HCT116 (cell line): Measurements from ENCODE around the gene CCN5. TPM values are rescaled to one million over a fixed set of nuclear protein-coding genes. Genes with fewer than 3 reads are reported as not detected.

Source experiments
- ATAC-seq: fragments of 200-7000 bp; cut with Tn5 transposase; 2 replicates; pipeline ENCODE4 v1.9.1; 2020; ENCODE audit warnings: mild to moderate bottlenecking, moderate library complexity
- BruUV-seq: library from RNA; stranded (reverse); fragments of 400-500 nt; replicated peaks from 2 replicates; lab custom pipeline; 2021; lab: Mats Ljungman, UMichigan
- CTCF ChIA-PET: fragments of 300-600 bp; sonication (Branson Sonifier 250); formaldehyde crosslinking; loops from one replicate; lab custom pipeline; 2021; ENCODE audit warnings: antibody characterized with exemption; lab: Charles Lee
- POLR2A ChIA-PET: fragments of 300-600, 350-600 bp; sonication (Branson Sonifier 250); formaldehyde crosslinking; loops from one replicate; lab custom pipeline; 2021; ENCODE audit warnings: antibody characterized with exemption; lab: Charles Lee
- RAD21 ChIA-PET, 2 experiments: fragments of 300-600 bp; sonication (Branson Sonifier 250); formaldehyde crosslinking; loops; one replicate each; lab custom pipeline; 2023; ENCODE audit warnings: low total read pairs in 2 of 2; ENCODE audit not compliant: uncharacterized antibody in 2 of 2, unreplicated experiment in 2 of 2, low non-redundant PET in 1 of 2; lab: Charles Lee
- DNase-seq: peaks from one replicate; pipeline ENCODE4 v3.0.0-alpha.2; 2010; ENCODE audit warnings: low read depth, low spot score
- H2AFZ ChIP-seq: fragments of 200-600 bp; shearing (Covaris generic), sonication (generic); 2 replicates; pipeline ENCODE4 v1.6.1; 2017; ENCODE audit warnings: low read depth, mixed run types, mixed read lengths, antibody characterized with exemption, low read length; ENCODE audit not compliant: poor library complexity, severe bottlenecking
- H3K27ac ChIP-seq: 2 replicates; pipeline ENCODE4 v1.5.1; 2012; ENCODE audit warnings: low read depth, low read length
- H3K27me3 ChIP-seq: fragments of 200-600 bp; sonication (generic); 2 replicates; pipeline ENCODE4 v1.6.1; 2016; ENCODE audit warnings: mixed run types, low read length, mixed read lengths; ENCODE audit not compliant: insufficient read depth
- H3K36me3 ChIP-seq, 2 experiments: fragments of 200-500 bp in 1 of 2; fragments of 200-600 bp in 1 of 2; sonication (Bioruptor generic) in 1 of 2; sonication (generic) in 1 of 2; 2 replicates each; pipeline versions ENCODE4 v1.5.1 to v1.6.1; 2014 to 2016; ENCODE audit warnings: low read length in 2 of 2, inconsistent platforms in 1 of 2, mixed read lengths in 1 of 2, mixed run types in 1 of 2; ENCODE audit not compliant: insufficient read depth in 2 of 2, control insufficient read depth in 1 of 2
- H3K4me1 ChIP-seq, 2 experiments: fragments of 200-600 bp in 1 of 2; sonication (generic) in 1 of 2; 2 replicates each; pipeline versions ENCODE4 v1.5.1 to v1.6.1; 2012 to 2017; ENCODE audit warnings: low read length in 2 of 2, inconsistent platforms in 1 of 2, mild to moderate bottlenecking in 1 of 2, mixed read lengths in 1 of 2, mixed run types in 1 of 2, moderate library complexity in 1 of 2; ENCODE audit not compliant: insufficient read depth in 2 of 2, control insufficient read depth in 1 of 2
- H3K4me2 ChIP-seq: fragments of 200-600 bp; sonication (generic); 2 replicates; pipeline ENCODE4 v1.6.1; 2017; ENCODE audit warnings: mixed run types, low read length, mixed read lengths
- H3K4me3 ChIP-seq, 2 experiments: fragments of 200-600 bp in 1 of 2; sonication (generic) in 1 of 2; replicated peaks in 1 of 2; 2 replicates each; pipeline ENCODE4 v1.5.1; 2011 to 2016; ENCODE audit warnings: low read length in 2 of 2, control low read depth in 1 of 2, low read depth in 1 of 2, mild to moderate bottlenecking in 1 of 2, mixed read lengths in 1 of 2, mixed run types in 1 of 2
- H3K79me2 ChIP-seq: fragments of 200-600 bp; sonication (generic); 2 replicates; pipeline ENCODE4 v1.6.1; 2017; ENCODE audit warnings: mild to moderate bottlenecking, mixed run types, low read length, moderate library complexity, mixed read lengths; ENCODE audit not compliant: insufficient read depth
- H3K9ac ChIP-seq: fragments of 200-600 bp; sonication (generic); 2 replicates; pipeline ENCODE4 v1.6.1; 2016; ENCODE audit warnings: low read length, mixed read lengths
- H3K9me2 ChIP-seq: fragments of 200-600 bp; sonication (generic), shearing (Covaris generic); 2 replicates; pipeline ENCODE4 v1.6.1; 2017; ENCODE audit warnings: mixed run types, mild to moderate bottlenecking, moderate library complexity; ENCODE audit not compliant: insufficient read depth
- H3K9me3 ChIP-seq, 2 experiments: fragments of 200-500 bp in 1 of 2; fragments of 200-600 bp in 1 of 2; sonication (Bioruptor generic) in 1 of 2; sonication (generic) in 1 of 2; 2 replicates each; pipeline ENCODE4 v1.6.1; 2014 to 2017; ENCODE audit warnings: low read length in 2 of 2, mixed read lengths in 2 of 2, inconsistent platforms in 1 of 2, low read depth in 1 of 2, mild to moderate bottlenecking in 1 of 2, mixed run types in 1 of 2, moderate library complexity in 1 of 2; ENCODE audit not compliant: control insufficient read depth in 1 of 2, insufficient read depth in 1 of 2
- H4K20me1 ChIP-seq: fragments of 200-600 bp; sonication (generic), shearing (Covaris generic); 2 replicates; pipeline ENCODE4 v1.6.1; 2017; ENCODE audit warnings: mixed run types, mild to moderate bottlenecking, moderate library complexity; ENCODE audit not compliant: insufficient read depth
- CBX3 ChIP-seq: IDR thresholded peaks from 2 replicates; pipeline ENCODE4 v1.6.1; 2012; ENCODE audit warnings: low read depth
- CEBPB ChIP-seq: IDR thresholded peaks from 2 replicates; pipeline ENCODE4 v1.6.1; 2012; ENCODE audit warnings: low read depth
- EGR1 ChIP-seq: IDR thresholded peaks from 2 replicates; pipeline ENCODE4 v1.6.1; 2012; ENCODE audit warnings: low read depth
- EZH2 ChIP-seq: fragments of 200-600 bp; sonication (generic); IDR thresholded peaks from 2 replicates; pipeline ENCODE4 v1.6.1; 2017; ENCODE audit warnings: antibody characterized with exemption, mixed run types
- EZH2phosphoT487 ChIP-seq: fragments of 200-600 bp; IDR thresholded peaks from 2 replicates; pipeline ENCODE4 v1.6.1; 2018; ENCODE audit warnings: antibody characterized with exemption, borderline replicate concordance
- FOSL1 ChIP-seq: IDR thresholded peaks from 2 replicates; pipeline ENCODE4 v1.6.1; 2012; ENCODE audit warnings: low read depth
- JUND ChIP-seq: IDR thresholded peaks from 2 replicates; pipeline ENCODE4 v1.6.1; 2012
- MAX ChIP-seq: IDR thresholded peaks from 2 replicates; pipeline ENCODE4 v1.6.1; 2012
- POLR2A ChIP-seq: IDR thresholded peaks from 2 replicates; pipeline ENCODE4 v1.7.0; 2011; ENCODE audit warnings: borderline replicate concordance; ENCODE audit not compliant: insufficient read depth, insufficient read length; ENCODE audit errors: extremely low read depth
- RAD21 ChIP-seq: IDR thresholded peaks from 2 replicates; pipeline ENCODE4 v1.6.1; 2012; ENCODE audit warnings: low read depth, mild to moderate bottlenecking
- REST ChIP-seq: IDR thresholded peaks from 2 replicates; pipeline ENCODE4 v1.6.1; 2012; ENCODE audit warnings: low read depth
- SP1 ChIP-seq: IDR thresholded peaks from 2 replicates; pipeline ENCODE4 v1.6.1; 2012; ENCODE audit warnings: low read depth
- TCF7L2 ChIP-seq: IDR thresholded peaks from 2 replicates; pipeline ENCODE4 v1.7.0; 2011; ENCODE audit warnings: borderline replicate concordance, inconsistent platforms; ENCODE audit not compliant: insufficient read depth, insufficient read length; ENCODE audit errors: extremely low read depth
- ZFX ChIP-seq: fragments of 450-650 bp; IDR thresholded peaks from 2 replicates; pipeline ENCODE4 v1.6.1; 2017
- ZNF274 ChIP-seq: fragments of 200-500 bp; sonication (Bioruptor generic); IDR thresholded peaks from 2 replicates; pipeline ENCODE4 v1.6.1; 2014; ENCODE audit warnings: mild to moderate bottlenecking, low read depth, low read length, inconsistent platforms
- intact Hi-C: fragments of 100-400 bp; cut with micrococcal nuclease; formaldehyde crosslinking; loops from 2 replicates; pipeline ENCODE4 v1.10.0; 2022
- total RNA-seq: library from RNA; stranded (reverse); gene quantifications from one replicate; pipeline ENCODE4 v1.2.1, GENCODE V29; 2021; ENCODE audit not compliant: unreplicated experiment
- TF ChIP-seq, protein P1 (sequence below): IDR thresholded peaks from 2 replicates; pipeline ENCODE4 v1.6.1; 2011; ENCODE audit warnings: mild to moderate bottlenecking, low read length, moderate library complexity; ENCODE audit not compliant: insufficient replicate concordance; ENCODE audit errors: extremely low read depth
- TF ChIP-seq, protein P2 (sequence below): IDR thresholded peaks from 2 replicates; pipeline ENCODE4 v1.6.1; 2012

CCN5 gene
- total RNA-seq, 1 experiment from 2014 or later: 0.20 TPM

GRCh38 chr20:44768854-44769480, 53.8 kb downstream of the CCN5 start:
- CTCF ChIA-PET: interaction anchor here (0.6 kb wide), 1 partner anchor 327 kb away, joined by 4 read pairs; no protein-coding TSS in a partner anchor

More at GRCh38 chr20:44768854-44769480, 53.8 kb downstream of the CCN5 start:
- peaks cover 68% of the 10 kb centered on the region for H3K27me3 ChIP-seq
- POLR2A ChIA-PET: no interaction called here
- RAD21 ChIA-PET: no interaction called here
- no peak for DNase-seq
- no peaks in the 10 kb centered on the region for H3K79me2 ChIP-seq
- H3K9me2 ChIP-seq: no peaks in the 10 kb centered on the region
- no peak overlapping the region for H3K9ac ChIP-seq
- TF ChIP-seq POLR2A (no peak), RAD21 (no peak), FOSL1 (no peak), CBX3 (no peak), ZFX (no peak), MAX (no peak), TCF7L2 (no peak), EZH2phosphoT487 (no peak), CEBPB (no peak), JUND (no peak), EGR1 (no peak), REST (no peak), ZNF274 (no peak), EZH2 (no peak), SP1 (no peak)
- TF ChIP-seq, protein P1, sequence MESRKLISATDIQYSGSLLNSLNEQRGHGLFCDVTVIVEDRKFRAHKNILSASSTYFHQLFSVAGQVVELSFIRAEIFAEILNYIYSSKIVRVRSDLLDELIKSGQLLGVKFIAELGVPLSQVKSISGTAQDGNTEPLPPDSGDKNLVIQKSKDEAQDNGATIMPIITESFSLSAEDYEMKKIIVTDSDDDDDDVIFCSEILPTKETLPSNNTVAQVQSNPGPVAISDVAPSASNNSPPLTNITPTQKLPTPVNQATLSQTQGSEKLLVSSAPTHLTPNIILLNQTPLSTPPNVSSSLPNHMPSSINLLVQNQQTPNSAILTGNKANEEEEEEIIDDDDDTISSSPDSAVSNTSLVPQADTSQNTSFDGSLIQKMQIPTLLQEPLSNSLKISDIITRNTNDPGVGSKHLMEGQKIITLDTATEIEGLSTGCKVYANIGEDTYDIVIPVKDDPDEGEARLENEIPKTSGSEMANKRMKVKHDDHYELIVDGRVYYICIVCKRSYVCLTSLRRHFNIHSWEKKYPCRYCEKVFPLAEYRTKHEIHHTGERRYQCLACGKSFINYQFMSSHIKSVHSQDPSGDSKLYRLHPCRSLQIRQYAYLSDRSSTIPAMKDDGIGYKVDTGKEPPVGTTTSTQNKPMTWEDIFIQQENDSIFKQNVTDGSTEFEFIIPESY: no peak
- TF ChIP-seq, protein P2, sequence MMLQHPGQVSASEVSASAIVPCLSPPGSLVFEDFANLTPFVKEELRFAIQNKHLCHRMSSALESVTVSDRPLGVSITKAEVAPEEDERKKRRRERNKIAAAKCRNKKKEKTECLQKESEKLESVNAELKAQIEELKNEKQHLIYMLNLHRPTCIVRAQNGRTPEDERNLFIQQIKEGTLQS: no peak
- H3K4me2 ChIP-seq: no peak overlapping the region
- H3K4me3 ChIP-seq: no peak overlapping the region
- H3K36me3 ChIP-seq: no peaks in the 10 kb centered on the region
- H3K9me3 ChIP-seq: no peaks in the 10 kb centered on the region
- no TSS peak for BruUV-seq
- no peak overlapping the region for H3K27ac ChIP-seq
- 0 out of 4 replicates have a peak, but pooled peaks cover 0 to 8% of the 10 kb centered on the region in 2 experiments for H3K4me1 ChIP-seq
- ATAC-seq: no peak
- intact Hi-C loops: no loop called here
- H4K20me1 ChIP-seq: no peaks in the 10 kb centered on the region
- no peak overlapping the region for H2AFZ ChIP-seq
